Smooth muscle cell (in vitro differentiated cells): ENCODE measurements around the gene THSD4. TPM values are rescaled to one million over a fixed set of nuclear protein-coding genes. Genes with fewer than 3 reads are reported as not detected.

Source experiments
- DNase-seq: peaks from one replicate; lab custom pipeline; 2025; ENCODE audit not compliant: unreplicated experiment; lab: John Stamatoyannopoulos, UW
- H2AFZ ChIP-seq: fragments of 200-600 bp; sonication (generic); 2 replicates; pipeline ENCODE4 v1.6.0; 2016; ENCODE audit warnings: antibody characterized with exemption, low read depth, mild to moderate bottlenecking
- H3F3A ChIP-seq: fragments of 200-600 bp; sonication (generic); 2 replicates; pipeline ENCODE4 v1.6.0; 2017; ENCODE audit warnings: antibody characterized with exemption, low read depth
- H3K27ac ChIP-seq: fragments of 200-600 bp; sonication (generic); 2 replicates; pipeline ENCODE4 v1.5.1; 2016; ENCODE audit warnings: low read depth, mild to moderate bottlenecking
- H3K27me3 ChIP-seq: fragments of 200-600 bp; sonication (generic); 2 replicates; pipeline ENCODE4 v1.6.1; 2016; ENCODE audit warnings: low read depth, mild to moderate bottlenecking
- H3K36me3 ChIP-seq: fragments of 200-600 bp; sonication (generic); 2 replicates; pipeline ENCODE4 v1.5.1; 2016; ENCODE audit warnings: low read depth
- H3K4me1 ChIP-seq: fragments of 200-600 bp; sonication (generic); 2 replicates; pipeline ENCODE4 v1.5.1; 2016; ENCODE audit warnings: low read depth
- H3K4me2 ChIP-seq: fragments of 200-600 bp; sonication (generic); 2 replicates; pipeline ENCODE4 v1.6.0; 2016; ENCODE audit warnings: mild to moderate bottlenecking
- H3K4me3 ChIP-seq: fragments of 200-600 bp; sonication (generic); 2 replicates; pipeline ENCODE4 v1.5.1; 2016; ENCODE audit warnings: mild to moderate bottlenecking
- H3K79me2 ChIP-seq: fragments of 200-600 bp; sonication (generic); 2 replicates; pipeline ENCODE4 v1.6.0; 2016; ENCODE audit warnings: low read depth, mild to moderate bottlenecking
- H3K9ac ChIP-seq: fragments of 200-600 bp; sonication (generic); 2 replicates; pipeline ENCODE4 v1.6.0; 2016; ENCODE audit warnings: low read depth
- H3K9me3 ChIP-seq: fragments of 200-600 bp; sonication (generic); replicated peaks from 2 replicates; pipeline ENCODE4 v1.5.1; 2016; ENCODE audit warnings: low read depth
- H4K20me1 ChIP-seq: fragments of 200-600 bp; sonication (generic); 2 replicates; pipeline ENCODE4 v1.6.0; 2016; ENCODE audit warnings: low read depth
- CTCF ChIP-seq: fragments of 200-600 bp; sonication (generic); IDR thresholded peaks from 2 replicates; pipeline ENCODE4 v1.5.1; 2017; ENCODE audit warnings: borderline replicate concordance, mild to moderate bottlenecking, antibody characterized with exemption; ENCODE audit not compliant: insufficient read depth, poor library complexity, severe bottlenecking
- WGBS: methylation state at CpG from one replicate; pipeline ENCODE4 v1.1.7; 2016; ENCODE audit warnings: low lambda C conversion rate; 5-methylcytosine and 5-hydroxymethylcytosine counted together
- polyA plus RNA-seq: library from polyadenylated mRNA; unstranded; fragments of >200 nt; fragmentation: Nextera tagmentation; extraction: Ambion mirVana; gene quantifications from 2 replicates; pipeline ENCODE4 v1.2.1, GENCODE V29; 2016
- total RNA-seq: library from RNA; depleted of rRNA; stranded (reverse); fragments of >200 nt; gene quantifications from 2 replicates; pipeline ENCODE4 v1.2.3, GENCODE V29; 2014

The THSD4 gene
- total and polyA plus RNA-seq, 2 experiments from 2014 or later = 2.5 to 4.1 TPM

GRCh38 chr15:71559616-71560015 lies 444.3 kb downstream of the THSD4 start:
- Histone ChIP-seq H3K36me3 (no peaks in the 10 kb centered on the region), H3K9me3 (no peaks in the 10 kb centered on the region), H3K9ac (no peak overlapping the region), H2AFZ (no peak overlapping the region), H3K27me3 (no peaks in the 10 kb centered on the region), H4K20me1 (no peaks in the 10 kb centered on the region), H3K27ac (peak overlapping the region; percentile 37), H3K4me3 (no peak overlapping the region), H3K4me2 (peak overlapping the region; percentile 42), H3K79me2 (no peaks in the 10 kb centered on the region), H3F3A (no peaks in the 10 kb centered on the region), H3K4me1 (peaks cover 5% of the 10 kb centered on the region)
- TF ChIP-seq CTCF = no peak
- DNase-seq = no peak
- WGBS = 63% methylated on average over 3 of the region's 3 CpGs

GRCh38 chr15:71562251-71562650 lies 447.0 kb downstream of the THSD4 start:
- Histone ChIP-seq H3K4me3 (no peak overlapping the region), H3K79me2 (no peaks in the 10 kb centered on the region), H3K36me3 (no peaks in the 10 kb centered on the region), H3K4me2 (peak overlapping the region; percentile 60), H3K9me3 (no peaks in the 10 kb centered on the region), H3K4me1 (peaks cover 5% of the 10 kb centered on the region), H2AFZ (no peak overlapping the region), H3K9ac (no peak overlapping the region), H3K27me3 (no peaks in the 10 kb centered on the region), H3F3A (no peaks in the 10 kb centered on the region), H3K27ac (peak overlapping the region; percentile 46), H4K20me1 (no peaks in the 10 kb centered on the region)
- TF ChIP-seq CTCF = no peak
- WGBS = 73% methylated on average over 5 of the region's 5 CpGs
- DNase-seq = no peak

GRCh38 chr15:71564217-71564616 lies 448.9 kb downstream of the THSD4 start:
- no peak overlapping the region for H3K4me2 ChIP-seq
- no peak overlapping the region for H3K27ac ChIP-seq
- H3K9me3 ChIP-seq = no peaks in the 10 kb centered on the region
- no peaks in the 10 kb centered on the region for H3K79me2 ChIP-seq
- no peaks in the 10 kb centered on the region for H3K27me3 ChIP-seq
- no peak overlapping the region for H3K4me3 ChIP-seq
- no peak for TF ChIP-seq CTCF
- 0% methylated on average over 1 of the region's 1 CpG for whole genome bisulfite sequencing
- H3K36me3 ChIP-seq = no peaks in the 10 kb centered on the region
- H3K4me1 ChIP-seq = peaks cover 5% of the 10 kb centered on the region
- no peak overlapping the region for H2AFZ ChIP-seq
- no peaks in the 10 kb centered on the region for H3F3A ChIP-seq
- H3K9ac ChIP-seq = no peak overlapping the region
- H4K20me1 ChIP-seq = no peaks in the 10 kb centered on the region
- no peak for DNase-seq

GRCh38 chr15:71565006-71565405 lies 449.7 kb downstream of the THSD4 start:
- no peak for TF ChIP-seq CTCF
- Histone ChIP-seq H3K9ac (no peak overlapping the region), H3K27me3 (no peaks in the 10 kb centered on the region), H3K4me3 (no peak overlapping the region), H3K27ac (no peak overlapping the region), H3K4me1 (no peaks in the 10 kb centered on the region), H3K36me3 (no peaks in the 10 kb centered on the region), H2AFZ (no peak overlapping the region), H3F3A (no peaks in the 10 kb centered on the region), H3K79me2 (no peaks in the 10 kb centered on the region), H4K20me1 (no peaks in the 10 kb centered on the region), H3K9me3 (no peaks in the 10 kb centered on the region), H3K4me2 (no peak overlapping the region)
- DNase-seq = no peak
- 94% methylated on average over 1 of the region's 1 CpG for WGBS
